Renal cortical epithelial cell (primary cell): Measurements from ENCODE around the gene PSPN. TPM values are rescaled to one million over a fixed set of nuclear protein-coding genes. Genes with fewer than 3 reads are reported as not detected.

Source experiments
- DNase-seq: peaks from one replicate; pipeline ENCODE4 v3.0.0-alpha.2; 2011; ENCODE audit warnings: low read depth
- total RNA-seq: library from RNA; depleted of rRNA; stranded (reverse); fragments of >200 nt; gene quantifications from 2 replicates; pipeline ENCODE4 v1.2.3, GENCODE V29; 2014

The PSPN gene
- total RNA-seq = 0.69 and 2.2 TPM in 2 replicates

GRCh38 chr19:6375411-6376010 lies at the start of gene PSPN:
TSS of gene PSPN (minus strand) at chr19:6375933. CDS start at chr19:6375849, 84 bp downstream.
- DNase-seq = no peak

- DNase-seq = peak; percentile 100
These were observed 49.4 kb upstream of the PSPN start for GRCh38 chr19:6424939-6425731.

- DNase-seq = no peak
These were observed 48.6 kb upstream of the PSPN start, which contains the start of gene KHSRP for GRCh38 chr19:6424195-6424938. TSS of gene KHSRP (minus strand) at chr19:6424811. CDS start at chr19:6424701, 110 bp downstream.

GRCh38 chr19:6423499-6424194 lies 47.9 kb upstream of the PSPN start:
- DNase-seq = peak; percentile 26

- no peak for DNase-seq
These were observed 45.6 kb upstream of the PSPN start for GRCh38 chr19:6421075-6422014.

- DNase-seq = no peak
These were observed 42.8 kb upstream of the PSPN start for GRCh38 chr19:6418562-6418932.

- no peak for DNase-seq
These were observed 42.2 kb upstream of the PSPN start for GRCh38 chr19:6417713-6418561.

GRCh38 chr19:6416658-6417405 lies 41.1 kb upstream of the PSPN start:
- no peak for DNase-seq

- DNase-seq = no peak
These were observed 40.0 kb upstream of the PSPN start for GRCh38 chr19:6415591-6416190.

GRCh38 chr19:6414793-6415590 lies 39.3 kb upstream of the PSPN start:
- no peak for DNase-seq

- DNase-seq = no peak
These were observed 38.2 kb upstream of the PSPN start for GRCh38 chr19:6413721-6414643.

- no peak for DNase-seq
These were observed 37.6 kb upstream of the PSPN start for GRCh38 chr19:6413291-6413690.

- DNase-seq = no peak
These were observed 36.8 kb upstream of the PSPN start for GRCh38 chr19:6412447-6413091.

- DNase-seq = no peak
These were observed 36.3 kb upstream of the PSPN start for GRCh38 chr19:6412061-6412446.

GRCh38 chr19:6409346-6409745 lies 33.6 kb upstream of the PSPN start:
- DNase-seq = no peak

- DNase-seq = no peak
These were observed 30.7 kb upstream of the PSPN start for GRCh38 chr19:6406401-6406800.
